Body of pancreas (tissue), 4 donors: Measurements from ENCODE around the gene MEA1. TPM values are rescaled to one million over a fixed set of nuclear protein-coding genes. Genes with fewer than 3 reads are reported as not detected.

Experiments
- ATAC-seq: fragments of 150-250 bp; one replicate; pipeline ENCODE4 v1.9.1; 2016
- DNase-seq, 4 donors: peaks; one replicate each; pipeline ENCODE4 v3.0.0-alpha.2; 2019
- H3K27ac ChIP-seq, 4 donors: fragments of 200-600 bp; sonication (generic); 1 replicate in 3 of 4; 2 replicates in 1 of 4; pipeline versions ENCODE4 v1.5.1 to v1.6.1; 2016 to 2019; ENCODE audit warnings: mild to moderate bottlenecking in 1 of 4, mixed read lengths in 1 of 4, moderate library complexity in 1 of 4
- H3K27me3 ChIP-seq, 2 donors: fragments of 200-600 bp; sonication (generic); one replicate each; pipeline ENCODE4 v1.6.0; 2016; ENCODE audit warnings: mild to moderate bottlenecking in 1 of 2
- H3K36me3 ChIP-seq, 2 donors: fragments of 200-600 bp; sonication (generic); replicated peaks in 1 of 2; 2 replicates each; pipeline ENCODE4 v1.5.1; 2016; ENCODE audit warnings: low read depth in 2 of 2; ENCODE audit not compliant: insufficient read depth in 1 of 2
- H3K4me1 ChIP-seq: fragments of 200-600 bp; sonication (generic); one replicate; pipeline ENCODE4 v1.6.0; 2016
- H3K4me3 ChIP-seq, 2 donors: fragments of 200-600 bp; sonication (generic); 1 replicate in 1 of 2; 2 replicates in 1 of 2; pipeline ENCODE4 v1.5.1; 2016 to 2019
- H3K9me3 ChIP-seq, 3 donors: fragments of 200-600 bp; sonication (generic); 1 replicate in 2 of 3; 2 replicates in 1 of 3; pipeline ENCODE4 v1.5.1; 2016
- CTCF ChIP-seq, 7 experiments: fragments of 450-650 bp in 4 of 7; fragments of 200-600 bp in 3 of 7; sonication (generic) in 3 of 7; IDR thresholded peaks; one replicate each; pipeline ENCODE4 v1.5.1; 2016 to 2019; ENCODE audit warnings: antibody characterized with exemption in 7 of 7
- POLR2A ChIP-seq, 3 donors: fragments of 450-650 bp; IDR thresholded peaks; one replicate each; pipeline ENCODE4 v1.6.1; 2016; ENCODE audit warnings: antibody characterized with exemption in 3 of 3, mild to moderate bottlenecking in 2 of 3
- WGBS, 2 donors: methylation state at CpG; one replicate each; pipeline ENCODE4 v1.1.5; 2017; 5-methylcytosine and 5-hydroxymethylcytosine counted together
- intact Hi-C: fragments of 100-400 bp; cut with DNase I; formaldehyde crosslinking; loops from one replicate; pipeline ENCODE4 v1.15.1; 2023
- total RNA-seq, 2 donors: library from RNA; depleted of rRNA; stranded (reverse); fragments of >200 nt; gene quantifications; one replicate each; pipeline ENCODE4 v1.1.0, GENCODE V29; 2016

MEA1 gene
- total RNA-seq, 2 donors from 2014 or later: 17.5 to 32.9 TPM

GRCh38 chr6:43011207-43011606, 2.5 kb downstream of the MEA1 start:
- WGBS, 2 donors: 90 to 93% methylated on average over 4 to 6 of the region's 6 CpGs
- peaks cover 0 to 10% of the 10 kb centered on the region in 2 donors for H3K36me3 ChIP-seq
- no peak for TF ChIP-seq POLR2A (IDR thresholded peaks at IDR 0.05)
- TF ChIP-seq CTCF (IDR thresholded peaks at IDR 0.05): no peak
- H3K27me3 ChIP-seq: no peaks in the 10 kb centered on the region
- DNase-seq (no peak), ATAC-seq (no peak)
- intact Hi-C loops: no loop called here
- peaks cover 32% of the 10 kb centered on the region for H3K4me1 ChIP-seq
- H3K27ac ChIP-seq: no peak overlapping the region
- H3K4me3 ChIP-seq: no peak overlapping the region
- no peaks in the 10 kb centered on the region for H3K9me3 ChIP-seq

- H3K36me3 ChIP-seq: peaks cover 0 to 10% of the 10 kb centered on the region in 2 donors
- H3K4me3 ChIP-seq: no peak overlapping the region
- 60 to 70% methylated on average over 4 to 6 of the region's 6 CpGs for WGBS, 2 donors
Measured at GRCh38 chr6:43009124-43009523, 4.6 kb downstream of the MEA1 start.

GRCh38 chr6:43007126-43007525, 6.6 kb downstream of the MEA1 start:
- H3K27me3 ChIP-seq: no peaks in the 10 kb centered on the region
- DNase-seq: no peak
- no peak overlapping the region for H3K27ac ChIP-seq
- H3K9me3 ChIP-seq: no peaks in the 10 kb centered on the region
- 84 to 88% methylated on average over 9 of the region's 9 CpGs for WGBS, 2 donors
- peaks cover 0 to 10% of the 10 kb centered on the region in 2 donors for H3K36me3 ChIP-seq
- H3K4me3 ChIP-seq: no peak overlapping the region
- peaks cover 4% of the 10 kb centered on the region for H3K4me1 ChIP-seq
- TF ChIP-seq POLR2A (IDR thresholded peaks at IDR 0.05) (no peak), CTCF (IDR thresholded peaks at IDR 0.05) (no peak)
- intact Hi-C loops: no loop called here
- ATAC-seq: no peak

More at GRCh38 chr6:43009124-43009523, 4.6 kb downstream of the MEA1 start:
- DNase-seq (peak; percentile 23 to 46 (median 38)), ATAC-seq (no peak)
- Histone ChIP-seq H3K27me3 (no peaks in the 10 kb centered on the region), H3K4me1 (peaks cover 16% of the 10 kb centered on the region), H3K9me3 (no peaks in the 10 kb centered on the region), H3K27ac (no peak overlapping the region)
- intact Hi-C loops: no loop called here
- no peak for TF ChIP-seq POLR2A (IDR thresholded peaks at IDR 0.05)
- peak in 5 of 7 experiments; percentile 10 to 42 (median 26) for TF ChIP-seq CTCF (IDR thresholded peaks at IDR 0.05)

- no peak for ATAC-seq
Measured at GRCh38 chr6:43006251-43006650, 7.5 kb downstream of the MEA1 start.

More at GRCh38 chr6:43006251-43006650, 7.5 kb downstream of the MEA1 start:
- H3K9me3 ChIP-seq: no peaks in the 10 kb centered on the region
- DNase-seq: no peak
- intact Hi-C loops: no loop called here
- no peak overlapping the region for H3K4me3 ChIP-seq
- no peaks in the 10 kb centered on the region for H3K4me1 ChIP-seq
- WGBS, 2 donors: 96 to 98% methylated on average over 11 of the region's 11 CpGs
- TF ChIP-seq POLR2A (IDR thresholded peaks at IDR 0.05): no peak
- TF ChIP-seq CTCF (IDR thresholded peaks at IDR 0.05): no peak
- no peak overlapping the region for H3K27ac ChIP-seq
- peaks cover 0 to 10% of the 10 kb centered on the region in 2 donors for H3K36me3 ChIP-seq
- no peaks in the 10 kb centered on the region for H3K27me3 ChIP-seq
